Measurements from ENCODE around the gene OR4D2.
"Not testable (repeated sequence)": the region's sequence is repeated elsewhere in the genome, so short reads cannot be mapped to it uniquely, and the experiment has no call there.

Gene OR4D2

GRCh38 chr17:58166682-58167081 is at the start of gene OR4D2:
TSS of gene OR4D2 (plus strand) at chr17:58166982. CDS start at chr17:58169656, 2,674 bp downstream.
- DNase-seq: no peak

DNA sequence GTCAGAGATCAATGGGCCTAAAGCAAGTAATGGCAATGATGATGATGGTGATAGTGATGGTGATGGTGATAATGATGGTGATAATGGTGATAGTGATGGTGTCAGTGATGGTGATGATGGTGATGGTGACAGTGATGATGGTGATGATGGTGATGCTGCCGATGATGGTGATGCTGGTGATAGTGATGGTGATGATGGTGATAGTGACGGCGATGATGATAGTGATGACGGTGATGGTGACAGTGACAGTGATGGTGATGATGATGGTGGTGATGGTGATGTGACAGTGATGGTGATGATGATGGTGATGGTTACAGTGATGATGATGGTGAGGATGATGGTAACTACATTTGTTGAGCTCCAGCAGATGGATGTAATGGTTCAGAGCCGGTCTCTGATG is 49.4 kb upstream of the OR4D2 start:
- DNase-seq: no peak

DNA sequence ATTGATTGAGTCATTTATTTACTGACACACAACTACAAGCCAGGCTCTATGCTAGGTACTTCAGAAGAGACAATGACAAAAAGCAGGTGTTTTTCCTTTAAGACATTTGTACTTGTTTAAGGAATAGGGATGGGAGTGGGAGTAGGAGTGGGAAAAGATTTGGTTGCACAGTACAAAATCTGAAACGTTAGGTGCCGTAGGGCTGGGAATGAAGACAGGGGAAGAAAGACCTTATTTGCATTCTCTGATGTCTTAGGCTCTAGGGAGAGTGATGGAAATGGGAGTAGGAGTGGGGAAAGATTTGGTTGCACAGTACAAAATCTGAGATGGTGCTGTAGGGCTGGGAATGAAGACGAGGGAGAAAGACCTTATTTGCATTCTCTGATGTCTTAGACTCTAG is 47.3 kb upstream of the OR4D2 start:
- DNase-seq: no peak

GRCh38 chr17:58120195-58120822 is 46.5 kb upstream of the OR4D2 start:
- no peak for DNase-seq

DNA sequence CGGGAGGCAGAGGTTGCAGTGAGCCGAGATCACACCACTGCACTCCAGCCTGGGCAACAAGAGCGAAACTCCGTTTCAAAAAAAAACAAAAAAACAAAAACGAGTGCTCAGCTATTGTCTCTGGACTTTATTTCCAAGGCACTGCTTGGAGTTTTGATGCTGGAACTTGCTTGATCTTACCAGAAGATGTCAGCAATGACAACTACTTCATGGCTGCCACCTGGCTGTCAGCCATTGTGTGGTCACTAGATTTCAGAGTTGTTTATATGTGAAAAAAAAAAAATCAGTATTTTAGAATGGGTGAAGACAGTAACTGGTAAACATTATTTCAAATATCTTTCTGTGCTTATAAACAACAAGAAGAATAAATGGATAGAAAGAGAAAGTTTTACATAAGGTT is 44.9 kb upstream of the OR4D2 start:
- DNase-seq: no peak

DNA sequence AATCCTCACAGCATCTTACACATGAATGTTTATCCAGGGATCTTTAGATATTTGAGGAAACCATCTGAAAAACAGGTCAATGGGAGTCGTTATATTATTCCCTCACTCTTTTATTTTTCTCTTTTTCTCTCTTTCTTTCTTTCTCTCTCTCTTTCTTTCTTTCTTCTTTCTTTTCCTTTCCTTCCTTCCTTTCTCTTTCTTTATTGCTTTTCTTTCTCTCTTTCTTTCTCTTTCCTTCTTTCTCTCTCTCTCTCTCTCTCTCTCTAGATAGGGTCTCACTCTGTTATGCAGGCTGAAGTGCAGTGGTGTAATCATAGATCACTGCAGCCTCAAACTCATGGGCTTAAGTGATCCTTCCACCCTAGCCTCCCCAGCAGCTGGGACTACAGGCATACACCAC is 38.9 kb upstream of the OR4D2 start:
- DNase-seq: no peak

DNA sequence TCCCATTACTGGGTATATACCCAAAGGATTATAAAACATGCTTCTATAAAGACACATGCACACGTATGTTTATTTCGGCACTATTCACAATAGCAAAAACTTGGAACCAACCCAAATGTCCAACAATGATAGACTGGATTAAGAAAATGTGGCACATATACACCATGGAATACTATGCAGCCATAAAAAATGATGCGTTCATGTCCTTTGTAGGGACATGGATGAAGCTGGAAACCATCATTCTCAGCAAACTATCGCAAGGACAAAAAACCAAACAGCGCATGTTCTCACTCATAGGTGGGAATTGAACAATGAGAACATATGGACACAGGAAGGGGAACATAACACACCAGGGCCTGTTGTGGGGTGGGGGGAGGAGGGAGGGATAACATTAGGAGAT is 34.1 kb upstream of the OR4D2 start:
- DNase-seq: not testable (repeated sequence)

DNA sequence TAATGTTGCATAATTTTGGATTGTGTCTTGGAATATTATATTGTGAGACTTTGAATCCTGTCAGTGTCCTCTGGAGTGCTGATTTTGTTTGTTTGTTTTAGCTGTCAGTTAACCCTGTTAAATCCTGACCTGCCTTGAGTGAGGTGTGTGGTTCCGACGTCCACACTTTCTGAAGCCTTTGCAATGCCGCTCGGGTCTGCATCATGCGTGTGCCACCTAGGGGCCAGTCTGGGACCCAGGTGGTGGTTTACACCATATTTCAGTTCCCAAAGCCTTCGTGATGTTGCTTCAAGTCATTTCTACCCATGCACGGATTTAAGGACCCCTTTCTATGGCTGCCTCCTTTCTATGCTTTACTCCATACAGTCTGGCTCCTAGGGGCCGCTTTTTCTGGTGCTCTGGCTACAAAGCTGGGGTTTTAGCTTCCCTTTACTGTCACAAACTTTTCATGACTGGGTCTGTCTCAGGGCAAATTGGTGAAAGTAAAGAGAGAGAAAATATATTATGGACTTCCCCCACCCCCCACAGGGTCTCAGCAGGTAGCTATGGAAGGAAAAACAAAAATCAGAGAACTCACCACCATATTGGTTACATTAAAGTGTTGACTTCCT is 30.0 kb upstream of the OR4D2 start:
- DNase-seq: no peak

- no peak for DNase-seq
These were observed 25.3 kb upstream of the OR4D2 start for GRCh38 chr17:58141505-58141904.

DNA sequence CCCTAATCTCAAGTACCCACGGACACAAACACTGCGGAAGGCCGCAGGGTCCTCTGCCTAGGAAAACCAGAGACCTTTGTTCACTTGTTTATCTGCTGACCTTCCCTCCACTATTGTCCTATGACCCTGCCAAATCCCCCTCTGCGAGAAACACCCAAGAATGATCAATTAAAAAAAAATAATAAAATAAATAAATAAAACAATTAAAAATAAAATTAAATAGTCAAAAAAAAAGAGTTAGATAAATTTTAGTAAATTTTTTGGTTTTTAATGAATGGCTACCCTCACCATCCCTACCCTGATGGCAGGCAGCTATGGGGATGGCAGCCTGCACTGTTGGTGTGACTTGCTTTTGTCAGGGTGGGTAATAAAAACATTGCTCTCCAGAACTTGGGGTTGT is 23.4 kb upstream of the OR4D2 start:
- DNase-seq: not testable (repeated sequence)

GRCh38 chr17:58144801-58145200 is 22.0 kb upstream of the OR4D2 start:
- DNase-seq: no peak

DNA sequence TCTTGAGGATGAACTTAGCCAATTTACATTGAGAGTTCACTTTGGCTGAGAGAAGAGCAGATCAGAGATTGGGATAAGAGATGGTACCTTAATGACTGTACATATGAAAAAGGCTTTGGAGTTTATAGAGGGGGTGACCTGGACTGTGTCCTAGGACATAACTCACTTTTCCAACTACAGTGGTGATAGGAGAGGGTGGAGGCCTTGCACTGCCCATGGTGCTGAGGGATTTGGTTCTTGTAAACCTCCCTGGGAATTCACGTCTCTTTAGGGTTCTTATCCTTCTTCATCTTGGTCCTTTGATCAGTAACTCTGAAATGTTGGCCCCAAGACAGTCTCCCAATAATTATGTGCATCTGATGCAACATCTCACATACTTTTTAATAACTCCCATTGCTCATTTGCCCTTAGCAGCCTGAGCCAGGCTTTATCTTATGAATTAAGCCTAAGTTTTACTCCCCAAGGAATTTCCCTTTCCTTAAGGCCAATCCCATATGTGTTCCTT is 18.8 kb upstream of the OR4D2 start, which contains the start of gene OR4D1:
TSS of gene OR4D1 (plus strand) at position 455 of the 505 bp plus-strand sequence. CDS start 6,770 bp downstream, outside the sequence.
- no peak for DNase-seq

- DNase-seq: no peak
These were observed 18.2 kb upstream of the OR4D2 start for GRCh38 chr17:58148609-58149008.

GRCh38 chr17:58150394-58150793 is 16.4 kb upstream of the OR4D2 start:
- DNase-seq: no peak

DNA sequence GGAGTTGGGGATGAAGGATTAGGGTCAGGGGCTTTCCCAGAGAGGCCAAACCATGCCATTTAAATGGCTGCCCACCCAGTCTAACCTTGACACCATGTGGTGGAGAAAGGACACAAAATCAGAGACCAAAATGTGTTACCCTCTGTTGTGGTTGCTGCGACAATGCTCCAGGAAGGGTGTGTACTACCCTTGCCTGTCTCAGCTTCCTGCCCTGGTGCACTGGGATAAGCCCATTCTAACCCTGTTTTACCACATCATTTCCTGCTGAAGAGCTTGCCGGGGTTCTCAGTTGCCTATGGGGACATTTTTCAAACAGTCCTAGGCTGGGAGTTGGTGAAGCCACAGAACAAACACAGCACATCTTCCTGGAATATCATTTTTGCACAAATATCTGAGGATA is 13.7 kb upstream of the OR4D2 start:
- peak; percentile 29 for DNase-seq

DNA sequence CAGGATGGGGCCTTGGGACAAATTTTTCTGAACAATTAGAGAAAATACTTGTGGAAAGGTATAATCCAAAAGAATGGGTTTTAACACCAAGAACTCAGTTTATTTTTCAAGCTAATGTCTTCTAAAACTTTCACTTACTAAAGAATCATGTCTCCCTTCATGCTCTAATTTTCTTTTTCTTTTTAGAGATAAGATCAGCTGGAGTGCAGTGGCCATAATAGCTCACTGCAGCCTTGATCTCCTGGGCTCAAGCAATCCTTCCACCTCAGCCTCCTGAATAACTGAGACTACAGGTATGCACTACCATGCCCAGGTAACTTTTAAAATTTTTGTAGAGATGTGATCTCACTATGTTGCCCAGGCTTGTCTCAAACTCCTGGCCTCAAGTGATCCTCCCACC is 13.1 kb upstream of the OR4D2 start:
- DNase-seq: no peak

- DNase-seq: peak; percentile 32
These were observed 9.7 kb upstream of the OR4D2 start for GRCh38 chr17:58156839-58157803.

GRCh38 chr17:58158181-58158580 is 8.6 kb upstream of the OR4D2 start:
- DNase-seq: no peak

DNA sequence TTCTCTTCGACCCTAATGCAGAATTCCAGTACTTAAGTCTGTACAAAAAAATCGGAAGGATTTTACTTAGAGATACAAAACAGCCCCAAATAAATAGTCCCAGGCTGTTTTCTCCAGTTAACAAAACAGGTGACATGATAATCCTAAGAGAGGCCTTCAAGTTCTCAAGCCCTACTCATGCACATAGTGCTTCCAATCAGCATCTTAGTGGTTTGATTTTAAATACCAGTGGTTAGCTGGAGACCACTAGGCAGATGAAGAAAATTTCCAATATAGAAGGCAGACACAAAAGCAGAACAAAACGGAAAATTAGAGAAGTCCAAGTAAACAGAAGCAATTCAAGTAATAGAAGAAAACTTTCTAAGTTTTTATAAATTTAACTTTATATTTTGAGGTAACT is 5.2 kb upstream of the OR4D2 start:
- DNase-seq: no peak

GRCh38 chr17:58165981-58166380 is 801 bp upstream of the OR4D2 start:
- DNase-seq: no peak

DNA sequence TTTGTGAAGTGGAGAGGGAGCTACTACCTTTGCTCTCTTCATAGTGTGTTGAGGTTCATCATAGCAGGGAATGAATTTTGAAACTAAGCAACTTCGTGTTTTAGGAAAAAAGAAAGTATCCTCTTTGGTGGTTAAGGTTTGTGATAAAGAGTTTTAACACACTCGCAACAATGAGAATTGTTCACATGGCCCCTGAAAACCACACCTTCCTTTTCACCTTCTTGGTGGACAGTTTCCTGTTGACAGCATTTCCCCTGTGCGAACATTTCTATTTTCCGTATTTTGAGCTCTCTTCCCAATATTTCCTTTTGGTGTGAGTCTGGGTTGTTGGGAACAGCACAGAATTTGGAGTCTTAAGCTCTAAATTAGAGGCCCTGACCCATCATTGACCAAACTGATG is 3.8 kb downstream of the OR4D2 start:
- DNase-seq: no peak

GRCh38 chr17:58172369-58173071 is 5.7 kb downstream of the OR4D2 start:
- peak; percentile 29 for DNase-seq

- no peak for DNase-seq
These were observed 8.1 kb downstream of the OR4D2 start for GRCh38 chr17:58174871-58175270.
